ENCODE results near the gene SLC1A4.

Gene SLC1A4

GRCh38 chr2:64972876-64973275 is 16.3 kb upstream of the SLC1A4 start:
- TF ChIP-seq POLR2AphosphoS5 (IDR thresholded peaks at IDR 0.05; ENCODE audit: low read depth) (no peak), SPI1 (IDR thresholded peaks at IDR 0.05; ENCODE audit: borderline replicate concordance, low read depth) (no peak), GABPA (IDR thresholded peaks at IDR 0.05; ENCODE audit: low read depth) (no peak)
- TF ChIP-seq, protein P1, sequence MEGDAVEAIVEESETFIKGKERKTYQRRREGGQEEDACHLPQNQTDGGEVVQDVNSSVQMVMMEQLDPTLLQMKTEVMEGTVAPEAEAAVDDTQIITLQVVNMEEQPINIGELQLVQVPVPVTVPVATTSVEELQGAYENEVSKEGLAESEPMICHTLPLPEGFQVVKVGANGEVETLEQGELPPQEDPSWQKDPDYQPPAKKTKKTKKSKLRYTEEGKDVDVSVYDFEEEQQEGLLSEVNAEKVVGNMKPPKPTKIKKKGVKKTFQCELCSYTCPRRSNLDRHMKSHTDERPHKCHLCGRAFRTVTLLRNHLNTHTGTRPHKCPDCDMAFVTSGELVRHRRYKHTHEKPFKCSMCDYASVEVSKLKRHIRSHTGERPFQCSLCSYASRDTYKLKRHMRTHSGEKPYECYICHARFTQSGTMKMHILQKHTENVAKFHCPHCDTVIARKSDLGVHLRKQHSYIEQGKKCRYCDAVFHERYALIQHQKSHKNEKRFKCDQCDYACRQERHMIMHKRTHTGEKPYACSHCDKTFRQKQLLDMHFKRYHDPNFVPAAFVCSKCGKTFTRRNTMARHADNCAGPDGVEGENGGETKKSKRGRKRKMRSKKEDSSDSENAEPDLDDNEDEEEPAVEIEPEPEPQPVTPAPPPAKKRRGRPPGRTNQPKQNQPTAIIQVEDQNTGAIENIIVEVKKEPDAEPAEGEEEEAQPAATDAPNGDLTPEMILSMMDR (IDR thresholded peaks at IDR 0.05; ENCODE audit: insufficient read depth, low read length) = no peak
- TF ChIP-seq, protein P2, sequence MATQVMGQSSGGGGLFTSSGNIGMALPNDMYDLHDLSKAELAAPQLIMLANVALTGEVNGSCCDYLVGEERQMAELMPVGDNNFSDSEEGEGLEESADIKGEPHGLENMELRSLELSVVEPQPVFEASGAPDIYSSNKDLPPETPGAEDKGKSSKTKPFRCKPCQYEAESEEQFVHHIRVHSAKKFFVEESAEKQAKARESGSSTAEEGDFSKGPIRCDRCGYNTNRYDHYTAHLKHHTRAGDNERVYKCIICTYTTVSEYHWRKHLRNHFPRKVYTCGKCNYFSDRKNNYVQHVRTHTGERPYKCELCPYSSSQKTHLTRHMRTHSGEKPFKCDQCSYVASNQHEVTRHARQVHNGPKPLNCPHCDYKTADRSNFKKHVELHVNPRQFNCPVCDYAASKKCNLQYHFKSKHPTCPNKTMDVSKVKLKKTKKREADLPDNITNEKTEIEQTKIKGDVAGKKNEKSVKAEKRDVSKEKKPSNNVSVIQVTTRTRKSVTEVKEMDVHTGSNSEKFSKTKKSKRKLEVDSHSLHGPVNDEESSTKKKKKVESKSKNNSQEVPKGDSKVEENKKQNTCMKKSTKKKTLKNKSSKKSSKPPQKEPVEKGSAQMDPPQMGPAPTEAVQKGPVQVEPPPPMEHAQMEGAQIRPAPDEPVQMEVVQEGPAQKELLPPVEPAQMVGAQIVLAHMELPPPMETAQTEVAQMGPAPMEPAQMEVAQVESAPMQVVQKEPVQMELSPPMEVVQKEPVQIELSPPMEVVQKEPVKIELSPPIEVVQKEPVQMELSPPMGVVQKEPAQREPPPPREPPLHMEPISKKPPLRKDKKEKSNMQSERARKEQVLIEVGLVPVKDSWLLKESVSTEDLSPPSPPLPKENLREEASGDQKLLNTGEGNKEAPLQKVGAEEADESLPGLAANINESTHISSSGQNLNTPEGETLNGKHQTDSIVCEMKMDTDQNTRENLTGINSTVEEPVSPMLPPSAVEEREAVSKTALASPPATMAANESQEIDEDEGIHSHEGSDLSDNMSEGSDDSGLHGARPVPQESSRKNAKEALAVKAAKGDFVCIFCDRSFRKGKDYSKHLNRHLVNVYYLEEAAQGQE (IDR thresholded peaks at IDR 0.05; ENCODE audit: insufficient replicate concordance, low read depth) = no peak
- no peak overlapping the region for H3K4me3 ChIP-seq (replicated peaks; ENCODE audit: insufficient read depth, low read length)
- H3K27me3 ChIP-seq (ENCODE audit: insufficient read depth, poor library complexity, severe bottlenecking) = no peaks in the 10 kb centered on the region
- no peak for DNase-seq (ENCODE audit: low read depth in 1 of 2, low spot score in 1 of 2)
- H3K27ac ChIP-seq (replicated peaks) = no peak overlapping the region

DNA sequence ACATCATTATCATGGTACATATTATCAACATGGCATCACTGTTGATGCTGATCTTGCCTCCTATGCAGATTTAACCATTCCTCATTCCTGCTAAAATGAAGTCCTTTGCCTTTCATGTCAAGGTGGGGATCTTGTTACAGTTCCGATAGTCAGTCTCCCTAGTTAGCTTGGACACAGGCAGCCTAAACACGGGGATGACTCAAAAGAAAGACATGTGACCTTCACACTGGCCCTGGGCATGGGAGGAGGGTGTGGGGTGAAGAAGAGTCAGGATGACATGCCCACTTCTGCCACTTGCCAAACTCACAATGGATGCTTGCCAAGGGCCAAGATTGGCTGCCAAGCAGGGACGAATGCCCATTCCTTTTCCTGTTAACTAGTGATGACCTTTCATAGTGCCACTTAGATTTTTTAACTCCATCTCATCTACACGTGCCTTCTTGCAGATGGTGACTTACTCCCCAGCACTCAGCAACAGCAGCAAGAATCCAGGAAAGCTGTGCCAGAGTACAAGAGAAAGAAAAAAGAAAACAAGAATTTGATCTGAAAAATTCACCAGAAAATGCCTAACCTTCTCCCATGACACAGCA is 13.9 kb upstream of the SLC1A4 start:
- no peak for DNase-seq (ENCODE audit: low read depth in 1 of 2, low spot score in 1 of 2)
- no peak for TF ChIP-seq SPI1 (IDR thresholded peaks at IDR 0.05; ENCODE audit: borderline replicate concordance, low read depth)
- Histone ChIP-seq H3K27me3 (ENCODE audit: insufficient read depth, poor library complexity, severe bottlenecking) (no peaks in the 10 kb centered on the region), H3K4me3 (replicated peaks; ENCODE audit: insufficient read depth, low read length) (no peak overlapping the region), H3K27ac (replicated peaks) (no peak overlapping the region)

GRCh38 chr2:64976276-64976675 is 12.9 kb upstream of the SLC1A4 start:
- Histone ChIP-seq H3K27me3 (ENCODE audit: insufficient read depth, poor library complexity, severe bottlenecking) (no peaks in the 10 kb centered on the region), H3K4me3 (replicated peaks; ENCODE audit: insufficient read depth, low read length) (no peak overlapping the region), H3K27ac (replicated peaks) (no peak overlapping the region)
- DNase-seq (ENCODE audit: low read depth in 1 of 2, low spot score in 1 of 2) = no peak
- TF ChIP-seq GABPA (IDR thresholded peaks at IDR 0.05; ENCODE audit: low read depth) = no peak
- no peak for TF ChIP-seq POLR2AphosphoS5 (IDR thresholded peaks at IDR 0.05; ENCODE audit: low read depth)
- TF ChIP-seq, protein P1 (IDR thresholded peaks at IDR 0.05; ENCODE audit: insufficient read depth, low read length) = no peak
- no peak for TF ChIP-seq SPI1 (IDR thresholded peaks at IDR 0.05; ENCODE audit: borderline replicate concordance, low read depth)
- TF ChIP-seq, protein P2 (IDR thresholded peaks at IDR 0.05; ENCODE audit: insufficient replicate concordance, low read depth) = no peak

GRCh38 chr2:64978514-64979268 is 10.5 kb upstream of the SLC1A4 start:
- no peak for DNase-seq (ENCODE audit: low read depth in 1 of 2, low spot score in 1 of 2)
- H3K4me3 ChIP-seq (replicated peaks; ENCODE audit: insufficient read depth, low read length) = no peak overlapping the region
- H3K27me3 ChIP-seq (ENCODE audit: insufficient read depth, poor library complexity, severe bottlenecking) = no peaks in the 10 kb centered on the region
- TF ChIP-seq SPI1 (IDR thresholded peaks at IDR 0.05; ENCODE audit: borderline replicate concordance, low read depth) (no peak), GABPA (IDR thresholded peaks at IDR 0.05; ENCODE audit: low read depth) (no peak), POLR2AphosphoS5 (IDR thresholded peaks at IDR 0.05; ENCODE audit: low read depth) (no peak)
- TF ChIP-seq, protein P2 (IDR thresholded peaks at IDR 0.05; ENCODE audit: insufficient replicate concordance, low read depth) = no peak
- TF ChIP-seq, protein P1 (IDR thresholded peaks at IDR 0.05; ENCODE audit: insufficient read depth, low read length) = no peak
- no peak overlapping the region for H3K27ac ChIP-seq (replicated peaks)
